HepG2 (cell line): ENCODE measurements around the gene ZNF284. TPM values are rescaled to one million over a fixed set of nuclear protein-coding genes. Genes with fewer than 3 reads are reported as not detected.

ENCODE experiments used
- CCAR2 ChIP-seq: fragments of 200-400 bp; formaldehyde crosslinking; optimal IDR thresholded peaks from 2 replicates; pipeline ENCODE3; 2018; ENCODE audit warnings: low read depth, mild to moderate bottlenecking, low read length, moderate library complexity
- FIP1L1 ChIP-seq: fragments of 200-400 bp; formaldehyde crosslinking; IDR thresholded peaks from 2 replicates; pipeline ENCODE4 v1.6.1; 2018; ENCODE audit warnings: low read depth, mild to moderate bottlenecking, low read length, moderate library complexity, borderline replicate concordance; ENCODE audit not compliant: insufficient read depth
- FOXJ3 ChIP-seq: sonication (generic); formaldehyde crosslinking; IDR thresholded peaks from 2 replicates; pipeline ENCODE4 v1.4.0; 2020; ENCODE audit warnings: missing genetic modification reagents, mild to moderate bottlenecking, borderline replicate concordance
- IRF1 ChIP-seq: sonication (generic); formaldehyde crosslinking; IDR thresholded peaks from 2 replicates; pipeline ENCODE4 v1.4.0; 2020; ENCODE audit warnings: low read depth, mild to moderate bottlenecking, missing genetic modification reagents
- ISL2 ChIP-seq: sonication (generic); formaldehyde crosslinking; IDR thresholded peaks from 2 replicates; pipeline ENCODE4 v1.5.0; 2020; ENCODE audit warnings: missing genetic modification reagents
- NFATC3 ChIP-seq: sonication (generic); formaldehyde crosslinking; IDR thresholded peaks from 2 replicates; pipeline ENCODE4 v1.5.1; 2020; ENCODE audit warnings: mild to moderate bottlenecking, missing genetic modification reagents
- NFIC ChIP-seq: IDR thresholded peaks from 2 replicates; pipeline ENCODE4 v1.6.1; 2012; ENCODE audit warnings: mild to moderate bottlenecking, low read length, inconsistent platforms
- NFKBIZ ChIP-seq: IDR thresholded peaks from 2 replicates; pipeline ENCODE4 v1.6.1; 2018; ENCODE audit warnings: missing genetic modification reagents, missing compliant biosample characterization
- POLR2G ChIP-seq: fragments of 200-400 bp; formaldehyde crosslinking; IDR thresholded peaks from 2 replicates; pipeline ENCODE4 v1.6.1; 2018; ENCODE audit warnings: mild to moderate bottlenecking, low read depth, low read length, moderate library complexity
- PTBP1 ChIP-seq: fragments of 200-400 bp; formaldehyde crosslinking; IDR thresholded peaks from 2 replicates; pipeline ENCODE4 v1.6.1; 2018; ENCODE audit warnings: low read length, low read depth; ENCODE audit not compliant: poor library complexity, severe bottlenecking
- RFX5 ChIP-seq: IDR thresholded peaks from 2 replicates; pipeline ENCODE4 v1.6.1; 2011; ENCODE audit warnings: low read depth, low read length, improper control_type of control experiment
- RXRB ChIP-seq: IDR thresholded peaks from 2 replicates; pipeline ENCODE4 v1.6.1; 2016; ENCODE audit warnings: borderline replicate concordance, missing genetic modification reagents, missing compliant biosample characterization
- SAFB2 ChIP-seq: sonication (generic); formaldehyde crosslinking; IDR thresholded peaks from 2 replicates; pipeline ENCODE4 v1.5.1; 2020; ENCODE audit warnings: missing genetic modification reagents, low read depth, mild to moderate bottlenecking, borderline replicate concordance
- SIX1 ChIP-seq: sonication (generic); formaldehyde crosslinking; IDR thresholded peaks from 2 replicates; pipeline ENCODE4 v1.4.0; 2020; ENCODE audit warnings: missing genetic modification reagents, borderline replicate concordance
- SRF ChIP-seq: IDR thresholded peaks from 2 replicates; pipeline ENCODE4 v1.6.1; 2011; ENCODE audit warnings: mild to moderate bottlenecking, low read depth, low read length, moderate library complexity
- TAF15 ChIP-seq: fragments of 200-400 bp; formaldehyde crosslinking; IDR thresholded peaks from one replicate; pipeline ENCODE4 v1.6.1; 2018; ENCODE audit warnings: mild to moderate bottlenecking, low read depth, low read length; ENCODE audit not compliant: poor library complexity, severe bottlenecking
- TEAD2 ChIP-seq: sonication (generic); formaldehyde crosslinking; IDR thresholded peaks from 2 replicates; pipeline ENCODE4 v1.9.0; 2021; ENCODE audit warnings: missing genetic modification reagents
- U2AF2 ChIP-seq: fragments of 200-400 bp; formaldehyde crosslinking; IDR thresholded peaks from 2 replicates; pipeline ENCODE4 v1.6.1; 2017; ENCODE audit warnings: low read depth, mild to moderate bottlenecking, low read length
- ZBTB37 ChIP-seq: sonication (generic); formaldehyde crosslinking; IDR thresholded peaks from 2 replicates; pipeline ENCODE4 v1.4.0; 2020; ENCODE audit warnings: mild to moderate bottlenecking, missing genetic modification reagents
- ZFP90 ChIP-seq: sonication (generic); formaldehyde crosslinking; IDR thresholded peaks from 2 replicates; pipeline ENCODE4 v1.8.0; 2022; ENCODE audit warnings: missing genetic modification reagents, mild to moderate bottlenecking, inconsistent platforms, borderline replicate concordance
- ZFX ChIP-seq: sonication (generic); formaldehyde crosslinking; IDR thresholded peaks from 2 replicates; pipeline ENCODE4 v1.4.0; 2020; ENCODE audit warnings: mild to moderate bottlenecking, low read depth, missing genetic modification reagents, moderate library complexity
- ZNF138 ChIP-seq: sonication (generic); formaldehyde crosslinking; IDR thresholded peaks from 2 replicates; pipeline ENCODE4 v1.5.0; 2020; ENCODE audit warnings: mild to moderate bottlenecking, low read depth, missing genetic modification reagents
- ZNF207 ChIP-seq: fragments of 450-650 bp; IDR thresholded peaks from 2 replicates; pipeline ENCODE4 v1.6.1; 2016; ENCODE audit warnings: antibody characterized with exemption, borderline replicate concordance
- ZNF30 ChIP-seq: sonication (generic); formaldehyde crosslinking; IDR thresholded peaks from 2 replicates; pipeline ENCODE4 v1.5.0; 2020; ENCODE audit warnings: mild to moderate bottlenecking, missing genetic modification reagents
- ZNF335 ChIP-seq: sonication (generic); formaldehyde crosslinking; IDR thresholded peaks from 2 replicates; pipeline ENCODE4 v1.4.0; 2020; ENCODE audit warnings: missing genetic modification reagents
- ZNF501 ChIP-seq: sonication (generic); formaldehyde crosslinking; IDR thresholded peaks from 2 replicates; pipeline ENCODE4 v1.5.1; 2020; ENCODE audit warnings: mild to moderate bottlenecking, moderate library complexity, missing genetic modification reagents
- ZNF552 ChIP-seq: sonication (generic); formaldehyde crosslinking; IDR thresholded peaks from 2 replicates; pipeline ENCODE4 v1.9.0; 2022; ENCODE audit warnings: missing genetic modification reagents, mild to moderate bottlenecking, borderline replicate concordance
- ZNF672 ChIP-seq: sonication (generic); formaldehyde crosslinking; IDR thresholded peaks from 2 replicates; pipeline ENCODE4 v1.8.1; 2022; ENCODE audit warnings: missing genetic modification reagents
- ZNF788 ChIP-seq: sonication (generic); formaldehyde crosslinking; IDR thresholded peaks from 2 replicates; pipeline ENCODE4 v1.5.0; 2020; ENCODE audit warnings: mild to moderate bottlenecking, missing genetic modification reagents, borderline replicate concordance
- ZSCAN20 ChIP-seq: sonication (generic); formaldehyde crosslinking; IDR thresholded peaks from 2 replicates; pipeline ENCODE4 v1.4.0; 2020; ENCODE audit warnings: missing genetic modification reagents, mild to moderate bottlenecking, borderline replicate concordance
- polyA plus RNA-seq, 8 experiments: library from polyadenylated mRNA; depleted of rRNA in 3 of 8; stranded (reverse) in 7 of 8; unstranded in 1 of 8; fragments of >200 nt; fragmentation: Illumina TruSeq in 4 of 8; extraction: Trizol in 4 of 8; gene quantifications; 2 replicates each; pipeline versions ENCODE4 v1.2.1 to v1.2.3, GENCODE V29; 2011 to 2016; ENCODE audit warnings: low read depth in 4 of 8, missing spikeins in 1 of 8, mixed read lengths in 1 of 8; ENCODE audit not compliant: insufficient read depth in 1 of 8
- total RNA-seq, 5 experiments: library from RNA; depleted of rRNA; stranded (reverse); fragments of >200 nt; fragmentation: Illumina TruSeq; extraction: Trizol; gene quantifications; 2 replicates each; pipeline ENCODE4 v1.2.3, GENCODE V29; 2016; ENCODE audit warnings: low read depth in 1 of 5

Gene ZNF284
- total and polyA plus RNA-seq, 2 of the 13 experiments (the other 11 are each of a cell fraction or from before 2014, with no cell fraction given) = 1.2 to 2.3 TPM

- TF ChIP-seq IRF1 (CRISPR knock-in tag) (no peak), U2AF2 (no peak), ZNF501 (CRISPR knock-in tag) (peak; percentile 90), NFATC3 (CRISPR knock-in tag) (no peak; the same call in 1 of the 2 replicates), ZBTB37 (CRISPR knock-in tag) (no peak), SAFB2 (no peak), ZNF788 (CRISPR knock-in tag) (no peak; the same call in 1 of the 2 replicates), ZNF138 (CRISPR knock-in tag) (no peak), POLR2G (peak; percentile 75), NFIC (no peak), FOXJ3 (CRISPR knock-in tag) (peak; percentile 66; the same call in 1 of the 2 replicates), SIX1 (CRISPR knock-in tag) (no peak), CCAR2 (no peak), PTBP1 (no peak), RXRB (CRISPR knock-in tag) (no peak), ZSCAN20 (CRISPR knock-in tag) (no peak), FIP1L1 (no peak), NFKBIZ (CRISPR knock-in tag) (no peak), SRF (0 out of 2 replicates have a peak, but pooled peaks have one; percentile 37), ZFP90 (peak; percentile 91), ZNF207 (no peak), ZNF30 (no peak), ZNF335 (CRISPR knock-in tag) (peak; percentile 82), TAF15 (no peak), ZFX (CRISPR knock-in tag) (peak; percentile 84), ZNF552 (CRISPR knock-in tag) (no peak), ZNF672 (CRISPR knock-in tag) (no peak), ISL2 (peak; percentile 28; the same call in 1 of the 2 replicates), TEAD2 (CRISPR knock-in tag) (no peak), RFX5 (no peak)
These were observed 22.2 kb downstream of the ZNF284 start, which contains the start of gene ZNF224 (continued) for GRCh38 chr19:44093931-44094765.
